H1 (cell line): ENCODE data around the gene DSCAM. TPM values are rescaled to one million over a fixed set of nuclear protein-coding genes. Genes with fewer than 3 reads are reported as not detected.

Experiments used
- BACH1 ChIP-seq: IDR thresholded peaks from 2 replicates; pipeline ENCODE4 v1.6.1; 2012; ENCODE audit warnings: low read length, improper control_type of control experiment
- CHD1 ChIP-seq: IDR thresholded peaks from 2 replicates; pipeline ENCODE4 v1.6.1; 2012; ENCODE audit warnings: low read depth, low read length, improper control_type of control experiment
- CTBP2 ChIP-seq: IDR thresholded peaks from 2 replicates; pipeline ENCODE4 v1.7.0; 2011; ENCODE audit warnings: borderline replicate concordance, mild to moderate bottlenecking, moderate library complexity, mixed read lengths, low read length; ENCODE audit not compliant: insufficient read depth, insufficient read length
- HDAC2 ChIP-seq, 2 experiments: fragments of 300-600 bp in 1 of 2; sonication (generic) in 1 of 2; IDR thresholded peaks; 2 replicates each; pipeline ENCODE4 v1.6.1; 2011 to 2012; ENCODE audit warnings: low read depth in 2 of 2, low read length in 2 of 2, mild to moderate bottlenecking in 2 of 2, moderate library complexity in 2 of 2, borderline replicate concordance in 1 of 2, inconsistent platforms in 1 of 2
- SP1 ChIP-seq: IDR thresholded peaks from 2 replicates; pipeline ENCODE4 v1.6.1; 2011; ENCODE audit warnings: low read depth, low read length
- SRF ChIP-seq: IDR thresholded peaks from 2 replicates; pipeline ENCODE4 v1.6.1; 2011; ENCODE audit warnings: mild to moderate bottlenecking, low read depth, low read length, moderate library complexity
- SUZ12 ChIP-seq: fragments of 200-600 bp; sonication (generic); IDR thresholded peaks from 2 replicates; pipeline ENCODE4 v1.6.1; 2012; ENCODE audit warnings: mild to moderate bottlenecking, inconsistent platforms, low read length, moderate library complexity, mixed read lengths
- polyA plus RNA-seq, 7 experiments: library from polyadenylated mRNA; depleted of rRNA in 3 of 7; stranded (reverse) in 5 of 7; unstranded in 2 of 7; fragments of >200 nt in 5 of 7; fragments of 200-250 nt in 2 of 7; gene quantifications; 1 replicate in 5 of 7; 2 replicates in 1 of 7; 4 replicates in 1 of 7; pipeline versions ENCODE4 v1.2.1 to v1.2.3, GENCODE V29; 2011 to 2013; ENCODE audit warnings: missing spikeins in 2 of 7, mixed read lengths in 2 of 7
- total RNA-seq: library from RNA; stranded (reverse); fragmentation: NEBNext Ultra II Directional; extraction: Animal tissue kit (Norgen Biotek cat#: 25700); gene quantifications from 2 replicates; pipeline ENCODE4 v1.2.1, GENCODE V29; 2021

Gene DSCAM
- total and polyA plus RNA-seq, 2 of the 8 experiments (the other 6 are each of a cell fraction or from before 2014, with no cell fraction given), result 0.02 to 0.15 TPM

DNA sequence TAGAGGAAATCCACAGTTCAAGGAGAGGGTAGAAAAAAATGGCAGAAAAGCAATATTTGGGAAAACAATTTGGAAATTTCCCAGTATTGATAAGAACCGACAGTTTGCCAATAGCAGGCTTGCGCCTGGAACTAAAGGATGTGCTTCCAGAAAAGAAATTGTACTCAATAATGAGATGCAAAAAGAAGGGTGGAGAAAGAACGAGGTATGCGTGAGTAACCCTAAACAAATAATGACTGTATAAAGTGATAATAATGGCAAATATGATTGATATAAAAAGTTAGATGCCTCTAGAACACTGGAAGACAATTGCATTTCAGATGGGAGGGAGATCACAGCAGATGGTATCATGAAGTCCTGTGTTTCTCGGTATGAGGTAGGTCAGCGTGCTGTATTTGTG lies 458.9 kb downstream of the DSCAM start (continued):
- TF ChIP-seq SUZ12, result no peak
- no peak for TF ChIP-seq HDAC2 (IDR thresholded peaks at IDR 0.05; ENCODE audit: borderline replicate concordance in 1 of 2, low read depth in 2 of 2, low read length in 2 of 2)
- TF ChIP-seq SP1, result no peak
- TF ChIP-seq CTBP2, result no peak
- TF ChIP-seq BACH1, result no peak
- TF ChIP-seq SRF, result no peak
- TF ChIP-seq CHD1, result no peak
